ENCODE data around the gene NOTO.

- no peak for TF ChIP-seq CTCF (IDR thresholded peaks at IDR 0.05)
- no peak for TF ChIP-seq POLR2A (IDR thresholded peaks at IDR 0.05)
Measured at GRCh38 chr2:73197579-73197978, 4.8 kb upstream of the NOTO start.

Measured in adrenal gland (tissue), 5 donors.